ENCODE measurements around the gene CLDN7.

DNA sequence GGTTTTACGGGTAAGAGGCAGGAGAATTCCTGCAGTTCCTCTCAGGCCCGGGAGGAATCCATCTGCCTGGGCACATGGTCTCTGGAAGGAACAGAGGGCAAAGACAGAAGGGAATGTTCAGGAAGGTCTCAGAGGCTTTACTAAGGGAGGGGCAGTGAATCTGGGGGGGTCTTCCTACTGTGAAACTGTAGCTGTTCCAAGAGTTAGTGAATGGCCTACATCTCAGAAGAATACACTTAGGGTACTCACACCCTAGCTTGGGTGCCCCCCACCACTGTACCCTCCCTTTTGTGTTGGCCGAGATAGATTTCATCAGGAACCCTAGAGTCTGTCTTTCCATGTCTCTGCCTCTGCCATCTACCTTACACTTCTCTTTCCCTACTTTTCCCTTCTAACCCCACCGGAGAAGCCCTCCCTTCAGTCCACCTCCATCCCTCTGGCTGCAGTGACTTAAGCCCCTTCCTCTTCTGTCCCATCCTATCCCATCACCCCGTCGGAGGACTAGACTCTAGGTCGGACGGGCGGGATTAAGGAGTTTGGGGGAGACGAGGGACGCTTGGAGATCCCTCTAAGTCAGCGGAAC lies 43.0 kb downstream of the CLDN7 start:
- no peak for TF ChIP-seq POLR2A (IDR thresholded peaks at IDR 0.05)
- TF ChIP-seq, protein P1, sequence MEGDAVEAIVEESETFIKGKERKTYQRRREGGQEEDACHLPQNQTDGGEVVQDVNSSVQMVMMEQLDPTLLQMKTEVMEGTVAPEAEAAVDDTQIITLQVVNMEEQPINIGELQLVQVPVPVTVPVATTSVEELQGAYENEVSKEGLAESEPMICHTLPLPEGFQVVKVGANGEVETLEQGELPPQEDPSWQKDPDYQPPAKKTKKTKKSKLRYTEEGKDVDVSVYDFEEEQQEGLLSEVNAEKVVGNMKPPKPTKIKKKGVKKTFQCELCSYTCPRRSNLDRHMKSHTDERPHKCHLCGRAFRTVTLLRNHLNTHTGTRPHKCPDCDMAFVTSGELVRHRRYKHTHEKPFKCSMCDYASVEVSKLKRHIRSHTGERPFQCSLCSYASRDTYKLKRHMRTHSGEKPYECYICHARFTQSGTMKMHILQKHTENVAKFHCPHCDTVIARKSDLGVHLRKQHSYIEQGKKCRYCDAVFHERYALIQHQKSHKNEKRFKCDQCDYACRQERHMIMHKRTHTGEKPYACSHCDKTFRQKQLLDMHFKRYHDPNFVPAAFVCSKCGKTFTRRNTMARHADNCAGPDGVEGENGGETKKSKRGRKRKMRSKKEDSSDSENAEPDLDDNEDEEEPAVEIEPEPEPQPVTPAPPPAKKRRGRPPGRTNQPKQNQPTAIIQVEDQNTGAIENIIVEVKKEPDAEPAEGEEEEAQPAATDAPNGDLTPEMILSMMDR (IDR thresholded peaks at IDR 0.05): no peak

Measured in testis (tissue), 2 donors.